KMS-11 (cell line): ENCODE data around the gene UBR4.
A peak's percentile ranks its signal among the peaks of the same experiment; 100 is the strongest.

ENCODE experiments used
- H2AFZ ChIP-seq: fragments of 200-600 bp; sonication (generic); 2 replicates; pipeline ENCODE4 v1.6.1; 2016; ENCODE audit warnings: antibody characterized with exemption, mixed run types, low read depth
- H3K27ac ChIP-seq: fragments of 200-600 bp; sonication (generic); 2 replicates; pipeline ENCODE4 v1.6.1; 2016; ENCODE audit warnings: mild to moderate bottlenecking, mixed run types
- H3K27me3 ChIP-seq: fragments of 200-600 bp; sonication (generic); 2 replicates; pipeline ENCODE4 v1.6.1; 2017; ENCODE audit warnings: mild to moderate bottlenecking, low read depth, mixed run types, moderate library complexity; ENCODE audit not compliant: insufficient read depth
- H3K36me3 ChIP-seq: fragments of 200-600 bp; sonication (generic); 2 replicates; pipeline ENCODE4 v1.6.1; 2017; ENCODE audit warnings: mild to moderate bottlenecking, mixed run types; ENCODE audit not compliant: insufficient read depth
- H3K4me1 ChIP-seq: fragments of 200-600 bp; sonication (generic); 2 replicates; pipeline ENCODE4 v1.6.1; 2016; ENCODE audit warnings: mild to moderate bottlenecking, low read depth, mixed run types; ENCODE audit not compliant: poor library complexity, severe bottlenecking
- H3K4me2 ChIP-seq: fragments of 200-600 bp; sonication (generic); 2 replicates; pipeline ENCODE4 v1.7.0; 2016; ENCODE audit warnings: mild to moderate bottlenecking, mixed run types
- H3K4me3 ChIP-seq: fragments of 200-600 bp; sonication (generic); IDR thresholded peaks from 2 replicates; pipeline ENCODE4 v1.6.1; 2017; ENCODE audit warnings: low read depth, low read length, mixed read lengths; ENCODE audit not compliant: insufficient read depth
- H3K79me2 ChIP-seq: fragments of 200-600 bp; sonication (generic); 2 replicates; pipeline ENCODE4 v1.6.1; 2016; ENCODE audit warnings: low read depth, mixed run types; ENCODE audit not compliant: insufficient read depth
- H3K9ac ChIP-seq: fragments of 200-600 bp; sonication (generic); 2 replicates; pipeline ENCODE4 v1.6.1; 2016; ENCODE audit warnings: mild to moderate bottlenecking, mixed run types
- H4K20me1 ChIP-seq: fragments of 200-600 bp; sonication (generic); 2 replicates; pipeline ENCODE4 v1.6.1; 2016; ENCODE audit warnings: mild to moderate bottlenecking, mixed run types; ENCODE audit not compliant: insufficient read depth
- TF ChIP-seq, protein P1 (sequence below): fragments of 200-600 bp; sonication (generic); conservative IDR thresholded peaks from 2 replicates; pipeline ENCODE4 v1.6.1; 2017; ENCODE audit warnings: low read depth, mild to moderate bottlenecking, antibody characterized with exemption, low read length, moderate library complexity, mixed read lengths

UBR4 gene

DNA sequence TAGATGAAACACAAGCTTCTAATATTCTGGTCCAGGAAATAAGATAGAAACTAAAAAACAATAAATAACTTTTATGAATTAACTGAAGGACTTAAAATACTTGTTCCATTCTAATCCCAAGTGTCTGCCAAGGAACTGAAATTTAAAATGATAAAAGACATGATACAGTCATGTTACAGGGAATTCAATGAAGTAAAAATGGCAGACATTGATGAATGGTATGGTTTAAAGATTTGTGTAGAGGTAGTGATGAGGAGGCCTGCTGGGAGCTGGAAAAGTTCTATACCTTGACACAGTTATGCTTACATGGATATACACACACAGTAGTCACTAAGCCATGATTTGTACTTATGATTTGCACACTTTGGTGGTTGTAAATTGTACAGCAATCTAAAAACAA lies 2.1 kb upstream of the UBR4 start:
- Histone ChIP-seq H3K36me3 (no peaks in the 10 kb centered on the region), H3K9ac (no peak overlapping the region), H3K27me3 (no peaks in the 10 kb centered on the region), H3K4me1 (peaks cover 45% of the 10 kb centered on the region), H3K4me2 (peak overlapping the region; percentile 99), H3K4me3 (no peak overlapping the region), H2AFZ (no peak overlapping the region), H3K79me2 (peaks cover 79% of the 10 kb centered on the region), H3K27ac (no peak overlapping the region), H4K20me1 (0 out of 2 replicates have a peak, but pooled peaks cover 5% of the 10 kb centered on the region)
- TF ChIP-seq, protein P1, sequence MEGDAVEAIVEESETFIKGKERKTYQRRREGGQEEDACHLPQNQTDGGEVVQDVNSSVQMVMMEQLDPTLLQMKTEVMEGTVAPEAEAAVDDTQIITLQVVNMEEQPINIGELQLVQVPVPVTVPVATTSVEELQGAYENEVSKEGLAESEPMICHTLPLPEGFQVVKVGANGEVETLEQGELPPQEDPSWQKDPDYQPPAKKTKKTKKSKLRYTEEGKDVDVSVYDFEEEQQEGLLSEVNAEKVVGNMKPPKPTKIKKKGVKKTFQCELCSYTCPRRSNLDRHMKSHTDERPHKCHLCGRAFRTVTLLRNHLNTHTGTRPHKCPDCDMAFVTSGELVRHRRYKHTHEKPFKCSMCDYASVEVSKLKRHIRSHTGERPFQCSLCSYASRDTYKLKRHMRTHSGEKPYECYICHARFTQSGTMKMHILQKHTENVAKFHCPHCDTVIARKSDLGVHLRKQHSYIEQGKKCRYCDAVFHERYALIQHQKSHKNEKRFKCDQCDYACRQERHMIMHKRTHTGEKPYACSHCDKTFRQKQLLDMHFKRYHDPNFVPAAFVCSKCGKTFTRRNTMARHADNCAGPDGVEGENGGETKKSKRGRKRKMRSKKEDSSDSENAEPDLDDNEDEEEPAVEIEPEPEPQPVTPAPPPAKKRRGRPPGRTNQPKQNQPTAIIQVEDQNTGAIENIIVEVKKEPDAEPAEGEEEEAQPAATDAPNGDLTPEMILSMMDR, result no peak

DNA sequence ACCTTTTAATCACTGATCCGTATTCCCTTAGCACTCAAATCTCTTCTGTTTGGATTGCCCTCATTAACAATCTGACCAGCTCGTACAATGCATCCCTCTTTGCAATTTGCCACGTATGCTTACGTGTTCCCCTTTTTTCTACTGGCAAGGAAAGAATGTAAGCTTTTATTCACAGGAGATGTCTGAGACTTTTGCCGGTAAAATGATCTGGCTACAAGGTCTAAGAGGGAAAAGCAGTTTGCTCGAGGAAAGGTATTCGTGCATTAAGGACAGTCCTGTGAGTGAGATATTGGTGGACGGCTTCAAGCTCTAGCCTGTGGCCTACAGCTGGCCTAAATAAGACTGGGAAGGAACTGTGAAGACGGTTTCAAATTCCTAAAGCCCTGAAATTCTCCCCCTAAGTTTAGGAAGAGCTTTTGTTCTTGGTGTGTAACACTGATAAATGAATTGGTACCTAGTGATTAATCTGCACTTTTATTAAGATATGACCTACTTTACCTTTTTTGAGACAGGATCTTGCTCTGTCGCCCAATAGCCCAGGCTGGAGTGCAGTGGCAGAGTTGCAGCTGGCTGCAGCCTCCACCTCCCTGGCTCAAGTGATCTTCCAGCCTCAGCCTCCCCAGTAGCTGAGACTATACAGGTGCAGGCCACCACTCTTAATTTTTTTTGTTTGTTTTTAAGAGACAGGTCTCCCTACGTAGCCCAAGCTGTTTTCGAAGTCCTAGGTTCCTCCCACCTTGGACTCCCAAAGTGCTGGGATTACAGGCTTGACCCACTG lies 895 bp upstream of the UBR4 start:
- H3K4me1 ChIP-seq, result peaks cover 56% of the 10 kb centered on the region
- peak overlapping the region; percentile 86 for H3K9ac ChIP-seq
- no peaks in the 10 kb centered on the region for H3K27me3 ChIP-seq
- H4K20me1 ChIP-seq, result peaks cover 11% of the 10 kb centered on the region
- TF ChIP-seq, protein P1, result no peak
- peaks cover 91% of the 10 kb centered on the region for H3K79me2 ChIP-seq
- peak overlapping the region; percentile 93 for H3K4me3 ChIP-seq
- H3K27ac ChIP-seq, result peak overlapping the region; percentile 88
- H3K4me2 ChIP-seq, result peak overlapping the region; percentile 99
- H2AFZ ChIP-seq, result peak overlapping the region; percentile 70
- no peaks in the 10 kb centered on the region for H3K36me3 ChIP-seq

DNA sequence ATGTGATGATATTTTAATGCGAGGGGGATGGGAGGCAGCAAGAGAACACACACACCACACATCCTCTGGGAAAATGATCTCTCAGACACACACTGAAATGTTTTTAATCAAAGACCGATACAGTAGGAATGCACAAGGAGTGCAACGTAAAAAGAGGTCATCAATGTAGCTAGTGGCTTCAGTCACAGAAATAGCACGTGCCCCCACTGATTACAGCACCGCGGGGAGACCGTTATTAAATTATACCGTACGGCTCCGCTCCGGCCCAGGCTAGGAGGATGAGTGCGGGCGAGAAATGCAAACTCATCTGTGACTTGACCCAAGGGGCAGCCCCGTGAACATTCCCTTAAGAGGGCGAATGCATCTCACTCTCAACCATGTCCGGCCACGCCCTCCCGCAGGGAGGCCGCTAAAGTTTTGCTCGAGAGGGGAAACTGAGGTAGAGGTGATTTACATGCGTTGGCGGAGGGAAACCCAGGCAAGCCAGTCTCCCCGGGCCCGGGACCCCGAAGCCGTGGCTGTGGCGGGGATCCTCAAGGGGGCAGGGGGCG lies 552 bp downstream of the UBR4 start:
- Histone ChIP-seq H4K20me1 (peaks cover 15% of the 10 kb centered on the region), H3K27ac (peak overlapping the region; percentile 88), H3K9ac (peak overlapping the region; percentile 86), H3K4me2 (peak overlapping the region; percentile 99), H3K4me1 (peaks cover 61% of the 10 kb centered on the region), H3K79me2 (peaks cover 95% of the 10 kb centered on the region), H2AFZ (peak overlapping the region; percentile 70; the same call in 1 of the 2 replicates), H3K4me3 (no peak overlapping the region), H3K36me3 (no peaks in the 10 kb centered on the region), H3K27me3 (no peaks in the 10 kb centered on the region)
- TF ChIP-seq, protein P1, result no peak

DNA sequence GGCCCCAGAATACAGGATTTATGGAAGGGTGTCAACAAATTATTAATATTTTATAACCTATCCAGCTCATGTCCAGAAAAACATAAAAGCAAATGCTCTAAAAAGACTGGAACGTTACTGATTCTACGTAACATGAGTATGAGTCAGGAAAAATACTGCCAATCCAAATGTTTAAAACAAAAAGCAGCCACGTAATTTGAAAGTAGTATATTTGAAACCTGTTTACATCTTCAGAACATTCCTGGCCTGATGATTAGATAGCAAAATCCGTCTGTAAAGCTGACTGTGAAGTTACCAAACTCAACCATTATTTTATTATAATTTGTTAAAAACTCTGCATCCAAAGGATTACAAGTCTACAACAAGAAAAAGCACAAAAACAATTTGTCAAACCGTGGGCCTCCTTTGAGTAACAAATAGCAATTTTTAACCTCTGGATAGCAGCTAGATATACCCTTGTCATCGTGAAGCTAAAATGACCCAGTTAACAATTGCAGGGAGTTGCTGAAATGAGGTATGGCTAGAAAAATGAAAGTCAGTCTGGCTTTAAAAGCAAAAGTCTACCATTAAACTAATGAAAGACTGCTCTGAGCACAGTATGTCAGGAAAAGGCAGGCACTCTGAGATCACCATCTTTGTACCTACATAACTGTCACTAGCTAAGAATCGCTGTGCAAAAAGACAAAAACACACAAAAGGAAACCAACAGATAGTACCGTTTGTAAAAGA lies 1.2 kb downstream of the UBR4 start:
- H3K4me3 ChIP-seq, result no peak overlapping the region
- H3K36me3 ChIP-seq, result no peaks in the 10 kb centered on the region
- H3K79me2 ChIP-seq, result peaks cover 94% of the 10 kb centered on the region
- H3K27me3 ChIP-seq, result no peaks in the 10 kb centered on the region
- peak overlapping the region; percentile 88 for H3K27ac ChIP-seq
- H2AFZ ChIP-seq, result peak overlapping the region; percentile 70; the same call in 1 of the 2 replicates
- H4K20me1 ChIP-seq, result peaks cover 15% of the 10 kb centered on the region
- TF ChIP-seq, protein P1, result no peak
- H3K9ac ChIP-seq, result peak overlapping the region; percentile 86; the same call in 1 of the 2 replicates
- peaks cover 62% of the 10 kb centered on the region for H3K4me1 ChIP-seq
- H3K4me2 ChIP-seq, result peak overlapping the region; percentile 99
